Fibroblast of upper back skin (primary cell): ENCODE measurements around the gene KLHL34.

Experiments used
- DNase-seq: peaks from one replicate; pipeline ENCODE4 v3.0.0-alpha.2; 2013

The KLHL34 gene

DNA sequence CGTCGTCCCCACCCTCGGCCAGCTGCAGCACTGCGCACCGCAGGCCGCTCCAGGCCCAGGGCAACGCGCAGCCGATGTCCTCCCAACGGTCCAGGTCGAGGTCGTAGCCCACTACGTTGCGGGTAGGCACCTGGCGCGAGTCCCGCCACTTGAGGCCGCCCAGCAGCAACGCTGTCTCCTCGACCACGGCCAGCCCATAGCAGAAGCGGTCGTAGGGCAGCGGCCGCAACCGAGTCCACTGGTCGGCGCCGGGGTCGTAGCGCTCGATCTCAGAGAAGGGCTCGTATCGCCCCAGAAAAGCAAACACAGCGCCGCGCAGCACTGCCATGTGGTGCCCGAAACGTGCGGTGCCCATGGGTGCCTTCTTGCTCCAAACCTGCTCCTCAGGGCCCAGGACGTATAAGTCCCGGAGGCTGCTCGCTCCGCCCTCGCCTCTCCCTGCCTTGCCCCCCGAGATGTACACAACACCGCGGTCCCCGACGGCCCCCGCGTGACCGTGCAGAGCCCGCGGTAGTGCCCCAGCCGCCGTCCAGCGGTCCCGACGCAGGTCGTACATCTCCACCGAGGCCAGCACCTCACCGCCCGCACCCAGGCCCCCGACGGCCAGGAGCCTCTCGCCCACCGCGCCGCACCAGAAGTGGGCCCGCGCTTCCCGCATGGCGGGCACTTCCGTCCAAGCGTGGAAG is 2.1 kb downstream of the KLHL34 start:
- DNase-seq: no peak

DNA sequence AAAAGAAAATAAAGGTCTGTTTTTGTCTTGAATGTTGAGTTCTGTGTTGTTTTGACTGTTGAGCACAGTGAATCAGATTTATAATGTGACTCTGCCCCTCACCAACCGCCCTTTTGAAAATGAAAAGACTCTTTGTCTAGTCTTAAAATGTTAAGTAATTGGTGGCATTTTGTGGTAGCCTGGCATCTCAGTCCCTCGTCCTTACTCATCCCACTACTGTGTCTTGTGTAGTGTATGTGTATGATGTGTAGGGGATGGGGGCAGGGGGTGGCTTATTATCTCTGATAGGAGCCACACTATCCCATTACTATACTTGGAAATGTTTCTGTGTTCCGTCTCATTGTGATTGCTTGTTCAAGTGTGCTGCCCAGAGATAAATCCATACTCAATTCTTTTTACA is 12.2 kb downstream of the KLHL34 start:
- no peak for DNase-seq

DNA sequence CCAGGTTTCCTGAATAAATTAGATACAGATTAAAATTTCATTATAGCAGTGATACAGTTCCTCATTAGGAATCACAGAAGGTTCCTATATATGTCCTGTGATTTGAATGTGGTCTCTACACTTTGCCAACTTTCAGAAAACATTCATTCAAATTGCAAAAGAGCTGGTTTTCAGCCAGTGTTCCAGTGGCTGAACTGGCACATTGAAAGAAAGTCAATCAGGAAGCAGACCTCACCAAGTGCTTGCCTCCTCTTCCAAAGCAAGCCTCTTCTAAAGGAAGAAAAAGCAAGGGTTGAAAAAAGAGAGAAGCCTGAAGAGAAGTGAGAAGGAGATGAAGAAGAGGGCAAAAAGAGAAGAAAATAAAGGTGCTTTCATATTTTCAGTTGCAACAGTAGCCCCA is 12.7 kb downstream of the KLHL34 start:
- no peak for DNase-seq

DNA sequence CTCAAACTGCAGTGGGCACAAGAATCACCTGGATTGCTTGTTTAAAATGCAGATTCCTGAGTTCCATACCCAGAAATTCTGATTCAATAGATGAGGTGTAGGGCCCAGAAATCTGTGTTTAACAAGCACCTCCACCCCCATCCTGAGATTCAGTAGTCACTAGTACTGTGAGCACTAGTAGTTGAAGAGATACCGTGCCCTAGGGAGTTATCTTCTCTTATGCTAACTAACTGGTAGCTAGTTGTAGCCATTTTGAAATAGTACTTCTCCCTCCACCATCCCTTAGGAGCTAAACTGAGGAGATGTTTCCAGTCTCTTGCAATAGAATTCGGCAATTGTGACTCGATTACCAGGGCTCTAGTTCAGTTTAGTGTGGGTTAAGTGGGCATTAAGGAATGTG is 18.4 kb downstream of the KLHL34 start:
- DNase-seq: no peak

DNA sequence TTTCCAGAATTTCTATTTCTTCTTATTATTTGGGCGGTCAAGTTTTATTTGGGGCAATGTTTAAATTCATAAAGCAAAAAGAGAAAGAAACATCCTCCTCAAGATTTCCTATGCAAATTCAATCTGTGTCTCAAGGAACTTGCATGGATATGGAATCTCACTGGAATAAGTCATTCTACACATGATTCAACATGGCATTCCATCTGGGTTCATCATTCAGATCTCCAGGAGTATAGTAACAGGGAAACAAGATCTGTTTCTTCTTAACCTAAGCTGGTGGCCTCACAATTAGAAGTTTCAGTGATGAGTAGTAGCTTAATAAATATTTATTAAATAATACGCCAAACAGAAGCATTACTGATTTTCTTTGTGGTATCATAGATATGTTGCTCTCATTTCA is 19.8 kb downstream of the KLHL34 start:
- peak; percentile 75 for DNase-seq

DNA sequence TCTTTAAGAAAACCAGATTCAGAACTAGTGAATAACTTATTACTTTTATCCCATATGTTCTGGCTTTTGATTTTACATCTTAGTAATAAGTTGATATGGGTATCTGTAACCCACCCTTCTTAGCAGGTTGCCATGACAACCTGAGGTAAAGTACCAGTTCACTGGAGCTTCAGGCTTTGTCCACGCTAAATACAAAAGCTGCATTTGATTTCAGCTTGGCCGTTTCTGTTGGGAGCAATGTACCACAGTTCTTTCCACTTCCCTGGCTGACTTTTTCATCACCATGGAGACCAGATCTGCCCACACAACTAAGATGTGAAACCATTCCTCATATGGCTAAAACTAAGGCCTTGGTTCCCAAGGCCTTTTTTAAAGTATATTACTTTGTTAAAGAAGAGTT is 26.1 kb downstream of the KLHL34 start:
- DNase-seq: no peak

DNA sequence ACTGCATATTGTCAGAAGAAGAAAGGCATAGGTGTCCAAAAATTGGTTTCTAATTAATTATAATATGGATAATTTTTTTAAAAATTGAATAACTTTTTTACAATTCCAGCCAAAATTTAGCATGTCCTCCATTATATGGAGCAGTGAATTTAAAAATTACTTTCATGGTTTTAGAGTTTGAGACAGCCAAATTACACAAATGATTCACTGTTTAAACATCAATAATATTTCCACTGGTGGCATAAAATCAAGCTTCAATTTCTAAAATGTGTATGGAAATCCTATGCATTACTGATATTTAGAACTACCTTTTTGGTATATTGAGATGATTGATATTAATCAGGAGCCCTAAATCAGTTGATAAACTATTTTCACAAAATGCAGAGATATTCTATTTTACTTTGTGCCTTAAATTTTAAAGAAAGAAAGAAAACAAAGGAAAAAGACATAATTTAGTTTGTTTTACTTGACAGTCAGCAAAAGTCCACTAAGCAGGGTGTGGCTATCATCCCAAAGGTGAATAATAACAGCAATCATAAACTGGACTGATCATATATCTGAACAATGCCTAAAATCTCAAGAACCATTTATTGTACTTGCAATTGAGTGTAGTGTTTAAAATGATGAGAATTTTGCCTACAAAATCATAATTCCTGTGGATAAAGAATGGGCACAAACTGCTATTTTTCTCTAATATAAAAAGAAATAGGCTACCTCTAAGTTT is 34.2 kb downstream of the KLHL34 start:
- no peak for DNase-seq

DNA sequence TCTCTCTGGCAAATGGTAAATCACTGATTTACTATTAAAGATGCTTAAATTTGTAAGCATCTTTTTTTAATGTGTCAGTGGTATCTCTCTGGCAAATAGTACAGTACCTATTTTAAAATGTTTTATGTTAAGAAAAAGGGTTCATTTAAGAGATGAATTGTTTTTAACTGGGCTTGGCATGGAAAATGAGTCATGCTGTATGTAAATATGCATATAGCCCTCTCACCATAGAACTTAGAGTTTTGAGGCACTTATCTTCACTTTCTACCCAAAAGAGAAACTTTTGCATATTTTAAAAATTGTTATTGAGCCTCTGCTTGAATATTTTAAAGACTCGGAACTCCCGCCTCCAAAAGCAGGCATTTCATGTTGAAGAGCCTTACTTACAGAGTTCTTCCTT is 37.9 kb downstream of the KLHL34 start:
- no peak for DNase-seq

DNA sequence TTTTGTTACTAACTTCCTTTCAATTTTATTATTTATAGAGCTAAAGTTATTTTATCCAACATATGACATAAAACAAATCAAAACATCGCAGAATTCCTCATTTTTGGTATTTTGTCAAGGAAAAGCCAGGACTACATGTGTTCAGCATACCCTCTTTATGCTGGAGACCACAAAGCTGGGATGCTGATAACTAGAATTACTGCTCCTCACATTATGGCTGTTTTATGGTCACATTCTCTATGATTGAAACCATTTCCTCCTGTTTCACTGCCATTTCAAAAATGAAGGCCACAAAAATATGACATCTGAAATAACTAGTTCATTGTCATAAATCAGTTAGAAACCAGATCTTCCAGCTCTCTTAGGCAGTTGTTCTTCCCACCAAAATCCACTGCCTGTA is 41.7 kb downstream of the KLHL34 start:
- DNase-seq: peak; percentile 61

DNA sequence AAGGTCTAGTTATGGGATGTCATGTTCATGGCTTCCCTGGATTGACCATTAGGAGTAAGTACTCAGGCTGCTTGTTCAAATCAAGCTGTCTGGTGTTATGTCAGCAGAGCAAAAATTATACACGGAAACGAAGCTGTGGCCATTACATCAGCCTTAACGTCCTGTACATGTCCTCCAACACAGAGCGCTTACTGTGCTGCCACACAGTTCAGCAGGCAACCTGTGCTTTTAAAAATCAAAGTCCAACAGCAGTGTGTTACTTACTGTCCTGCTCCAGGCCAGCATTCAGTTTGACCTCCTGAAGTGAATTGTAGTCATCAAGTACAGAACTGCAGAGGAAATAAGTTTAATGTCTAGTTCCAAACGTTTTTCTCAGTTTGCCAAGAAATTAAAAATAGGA is 46.0 kb downstream of the KLHL34 start:
- DNase-seq: no peak

DNA sequence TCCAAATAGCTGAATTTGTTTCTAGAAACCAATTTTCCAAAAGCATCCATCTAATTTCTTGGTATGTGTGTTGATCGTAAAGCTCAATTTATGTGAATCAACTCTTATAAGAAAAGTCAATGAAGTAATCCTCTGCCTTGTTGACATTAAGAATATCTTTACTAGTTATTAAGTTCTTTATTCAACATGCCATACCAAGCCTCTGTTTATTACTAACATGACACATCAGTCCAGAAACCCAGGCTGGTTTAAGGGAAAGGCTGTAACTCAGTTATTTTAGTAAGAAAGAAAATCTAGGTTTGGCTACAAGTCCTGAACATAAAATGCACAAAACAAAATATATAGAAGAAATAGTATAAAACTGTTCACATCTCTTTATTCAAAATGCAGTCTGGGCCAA is 48.0 kb downstream of the KLHL34 start:
- no peak for DNase-seq

DNA sequence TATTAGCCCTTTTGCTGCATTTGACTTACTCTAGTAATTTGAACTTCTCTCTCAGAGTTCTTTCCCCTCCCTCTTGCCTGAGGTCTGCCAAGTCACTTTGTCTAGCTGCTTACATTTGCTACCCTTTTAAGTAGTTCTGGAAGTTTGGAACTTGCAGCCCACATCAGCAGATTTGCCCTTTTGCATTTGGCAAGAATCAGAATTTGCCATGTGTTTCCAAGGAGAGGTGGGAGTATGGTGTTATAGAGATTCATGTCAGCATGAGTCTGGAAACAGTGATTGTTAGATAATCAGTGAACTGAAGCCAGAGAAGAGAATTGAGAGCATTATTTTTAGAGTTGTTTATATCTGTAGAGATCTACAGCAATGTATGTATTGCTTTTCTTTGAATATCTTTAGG is 52.1 kb downstream of the KLHL34 start:
- no peak for DNase-seq
